ENCODE data around the gene RASL10A. TPM values are rescaled to one million over a fixed set of nuclear protein-coding genes. Genes with fewer than 3 reads are reported as not detected.

The RASL10A gene
- total and polyA plus RNA-seq, 2 experiments from 2014 or later = 0.33 to 6.3 TPM

DNA sequence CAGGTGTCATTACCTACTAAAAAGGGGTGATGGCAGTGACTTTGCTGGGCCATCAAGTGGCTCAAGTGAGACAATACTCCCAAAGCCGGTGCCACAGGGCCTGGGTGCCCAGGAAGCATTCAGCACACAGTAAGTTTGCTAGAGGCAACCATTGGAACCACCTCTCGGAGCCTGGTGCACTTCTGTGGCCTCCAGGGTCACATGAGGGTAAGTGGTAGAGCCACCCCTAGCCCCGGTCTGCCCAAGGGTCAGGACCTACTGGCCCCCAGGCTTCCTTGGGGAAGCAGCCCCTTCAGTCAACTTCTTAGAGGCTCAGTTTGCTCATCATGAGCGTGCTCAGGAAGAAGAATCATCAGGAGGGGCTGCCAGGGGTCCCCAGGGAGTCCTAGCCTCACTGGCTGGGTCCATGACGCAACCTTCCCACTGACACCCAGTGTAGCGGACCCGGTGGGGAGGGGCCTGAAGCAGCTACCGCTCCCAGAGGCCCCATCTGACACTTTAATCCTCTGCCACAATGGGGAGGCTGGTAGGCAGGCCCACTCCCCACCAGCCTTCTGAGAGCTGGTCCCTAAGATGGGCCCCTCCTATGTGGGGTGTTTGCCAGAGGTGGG lies 17.5 kb upstream of the RASL10A start:
- H3K36me3 ChIP-seq (replicated peaks; ENCODE audit: insufficient read depth, low read depth) = no peaks in the 10 kb centered on the region
- H3K9me3 ChIP-seq (ENCODE audit: low read depth) = no peaks in the 10 kb centered on the region
- H2AFZ ChIP-seq = no peak overlapping the region
- 97% methylated on average over 8 of the region's 8 CpGs for WGBS (ENCODE audit: low lambda C conversion rate, missing lambda C conversion rate)
- no peak overlapping the region for H3K4me2 ChIP-seq
- no peak for DNase-seq (ENCODE audit: low spot score)
- no peaks in the 10 kb centered on the region for H3K4me1 ChIP-seq (ENCODE audit: insufficient read depth)
- no peaks in the 10 kb centered on the region for H4K20me1 ChIP-seq (ENCODE audit: insufficient read depth, poor library complexity, severe bottlenecking)
- no peaks in the 10 kb centered on the region for H3K9me2 ChIP-seq (replicated peaks; ENCODE audit: insufficient read depth)
- H3K27ac ChIP-seq = no peak overlapping the region
- TF ChIP-seq EZH2 (IDR thresholded peaks at IDR 0.05; ENCODE audit: borderline replicate concordance) (no peak), CTCF (IDR thresholded peaks at IDR 0.05; ENCODE audit: poor library complexity) (no peak), EZH2phosphoT487 (IDR thresholded peaks at IDR 0.05; ENCODE audit: low read depth, severe bottlenecking, unreplicated experiment) (no peak)
- no peaks in the 10 kb centered on the region for H3K27me3 ChIP-seq
- no peaks in the 10 kb centered on the region for H3K79me2 ChIP-seq
- no peak overlapping the region for H3K4me3 ChIP-seq

GRCh38 chr22:29331658-29332300 lies 16.3 kb upstream of the RASL10A start:
- TF ChIP-seq CTCF (IDR thresholded peaks at IDR 0.05; ENCODE audit: poor library complexity) = no peak
- TF ChIP-seq EZH2 (IDR thresholded peaks at IDR 0.05; ENCODE audit: borderline replicate concordance) = no peak
- TF ChIP-seq EZH2phosphoT487 (IDR thresholded peaks at IDR 0.05; ENCODE audit: low read depth, severe bottlenecking, unreplicated experiment) = no peak
- Histone ChIP-seq H3K4me1 (ENCODE audit: insufficient read depth) (no peaks in the 10 kb centered on the region), H4K20me1 (ENCODE audit: insufficient read depth, poor library complexity, severe bottlenecking) (no peaks in the 10 kb centered on the region), H3K27ac (no peak overlapping the region), H3K79me2 (no peaks in the 10 kb centered on the region), H3K4me2 (no peak overlapping the region), H3K9me3 (ENCODE audit: low read depth) (no peaks in the 10 kb centered on the region), H3K36me3 (replicated peaks; ENCODE audit: insufficient read depth, low read depth) (no peaks in the 10 kb centered on the region), H2AFZ (no peak overlapping the region), H3K4me3 (no peak overlapping the region), H3K27me3 (no peaks in the 10 kb centered on the region), H3K9me2 (replicated peaks; ENCODE audit: insufficient read depth) (no peaks in the 10 kb centered on the region)
- no peak for DNase-seq (ENCODE audit: low spot score)
- 77% methylated on average over 9 of the region's 14 CpGs for WGBS (ENCODE audit: low lambda C conversion rate, missing lambda C conversion rate)

DNA sequence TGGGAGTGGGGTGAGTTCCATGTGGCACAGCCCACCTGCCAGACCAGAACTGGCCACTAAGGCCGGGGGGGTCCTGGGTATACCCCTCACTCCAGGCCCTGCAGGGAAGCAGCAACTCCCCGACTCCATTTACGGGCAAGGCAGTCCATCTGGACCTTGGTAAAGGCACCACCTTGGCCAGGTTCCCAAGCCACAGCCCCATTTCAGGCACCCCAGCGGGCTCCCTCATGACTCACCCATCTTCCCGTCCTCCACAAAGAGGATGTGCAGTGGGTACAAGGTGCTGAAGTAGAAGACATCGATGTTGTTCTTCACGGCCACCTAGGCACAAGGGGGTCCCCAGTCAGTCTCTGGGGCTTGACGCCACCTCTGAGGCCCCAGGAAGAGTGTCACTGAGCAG lies 15.7 kb upstream of the RASL10A start:
- WGBS (ENCODE audit: low lambda C conversion rate, missing lambda C conversion rate) = 92% methylated on average over 8 of the region's 8 CpGs
- H4K20me1 ChIP-seq (ENCODE audit: insufficient read depth, poor library complexity, severe bottlenecking) = no peaks in the 10 kb centered on the region
- no peaks in the 10 kb centered on the region for H3K79me2 ChIP-seq
- TF ChIP-seq CTCF (IDR thresholded peaks at IDR 0.05; ENCODE audit: poor library complexity) (no peak), EZH2 (IDR thresholded peaks at IDR 0.05; ENCODE audit: borderline replicate concordance) (no peak), EZH2phosphoT487 (IDR thresholded peaks at IDR 0.05; ENCODE audit: low read depth, severe bottlenecking, unreplicated experiment) (no peak)
- H3K4me2 ChIP-seq = no peak overlapping the region
- no peaks in the 10 kb centered on the region for H3K9me2 ChIP-seq (replicated peaks; ENCODE audit: insufficient read depth)
- H3K4me3 ChIP-seq = no peak overlapping the region
- H3K36me3 ChIP-seq (replicated peaks; ENCODE audit: insufficient read depth, low read depth) = no peaks in the 10 kb centered on the region
- no peak overlapping the region for H2AFZ ChIP-seq
- H3K27ac ChIP-seq = no peak overlapping the region
- H3K4me1 ChIP-seq (ENCODE audit: insufficient read depth) = no peaks in the 10 kb centered on the region
- no peaks in the 10 kb centered on the region for H3K9me3 ChIP-seq (ENCODE audit: low read depth)
- H3K27me3 ChIP-seq = no peaks in the 10 kb centered on the region
- no peak for DNase-seq (ENCODE audit: low spot score)

Data from hepatocyte (in vitro differentiated cells).